ENCODE data around the gene CCKAR. TPM values are rescaled to one million over a fixed set of nuclear protein-coding genes. Genes with fewer than 3 reads are reported as not detected.

The CCKAR gene
- total and polyA plus RNA-seq, 10 of the 15 experiments (the other 5 are each of a cell fraction or from before 2014, with no cell fraction given), result not detected

DNA sequence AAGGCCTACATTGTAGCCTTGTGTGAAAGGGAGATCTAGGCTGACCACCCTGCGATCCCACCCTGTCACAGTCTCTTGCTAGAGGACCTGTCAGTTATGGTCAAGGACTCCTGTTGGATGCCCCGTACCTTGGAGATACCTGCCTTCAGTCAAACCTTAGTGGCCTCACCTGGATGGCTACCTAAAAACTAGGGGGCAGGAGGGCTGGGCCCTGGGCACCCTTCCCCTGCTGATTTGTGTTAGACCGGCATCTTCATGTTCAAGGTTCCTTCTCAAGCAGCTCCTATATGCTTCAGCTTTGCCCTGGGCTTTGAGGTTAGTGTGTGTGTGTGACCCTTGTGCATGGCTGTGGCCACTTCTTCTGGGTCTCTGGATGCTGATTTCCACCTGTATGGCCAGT, 35.3 kb downstream of the CCKAR start:
- Histone ChIP-seq H2AFZ (ENCODE audit: control insufficient read depth, low read depth, low read length) (no peak overlapping the region), H3K4me2 (ENCODE audit: control insufficient read depth, insufficient read depth) (no peak overlapping the region), H3K9me3 (replicated peaks; ENCODE audit: control insufficient read depth, insufficient read depth, low read length) (no peaks in the 10 kb centered on the region), H3K27me3 (replicated peaks in 1 of 2; ENCODE audit: control insufficient read depth in 2 of 2, insufficient read depth in 2 of 2, low read length in 1 of 2) (no peaks in the 10 kb centered on the region), H3K4me3 (no peak overlapping the region), H3K36me3 (ENCODE audit: control insufficient read depth in 2 of 2, insufficient read depth in 2 of 2, low read length in 1 of 2) (no peaks in the 10 kb centered on the region), H4K20me1 (ENCODE audit: control insufficient read depth, insufficient read depth) (no peaks in the 10 kb centered on the region), H3K27ac (ENCODE audit: control insufficient read depth, insufficient read depth) (no peak overlapping the region), H3K4me1 (ENCODE audit: control insufficient read depth, insufficient read depth, low read length) (no peaks in the 10 kb centered on the region; the same call in 1 of the 2 replicates), H3K79me2 (ENCODE audit: control insufficient read depth, insufficient read depth, low read length) (no peaks in the 10 kb centered on the region), H3K9ac (ENCODE audit: control insufficient read depth, insufficient read depth, low read length) (no peak overlapping the region)
- ChIA-PET RAD21 (ENCODE audit: unreplicated experiment) (no interaction called here), SMC1A (ENCODE audit: uncharacterized antibody, unreplicated experiment) (interaction anchor here (0.5 kb wide), 1 partner anchor 378 kb away, joined by 3 read pairs; no protein-coding TSS in a partner anchor), POLR2A (no interaction called here), CTCF (no interaction called here)
- ATAC-seq (no peak), FAIRE-seq (no peak), DNase-seq (ENCODE audit: low read depth, low spot score) (no peak)
- no peak for TF ChIP-seq TAF1 (IDR thresholded peaks at IDR 0.05; ENCODE audit: borderline replicate concordance, low read depth, low read length)
- no peak for TF ChIP-seq IRF4 (IDR thresholded peaks at IDR 0.05; ENCODE audit: low read depth, low read length)
- TF ChIP-seq, protein P1, sequence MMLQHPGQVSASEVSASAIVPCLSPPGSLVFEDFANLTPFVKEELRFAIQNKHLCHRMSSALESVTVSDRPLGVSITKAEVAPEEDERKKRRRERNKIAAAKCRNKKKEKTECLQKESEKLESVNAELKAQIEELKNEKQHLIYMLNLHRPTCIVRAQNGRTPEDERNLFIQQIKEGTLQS (IDR thresholded peaks at IDR 0.05; ENCODE audit: borderline replicate concordance, extremely low read depth, low read depth, low read length), result no peak
- in situ Hi-C loops (cut with MboI) (loop anchor here (5.0 kb wide), 1 partner anchor 552 kb away; no protein-coding TSS in a partner anchor), intact Hi-C loops (cut with micrococcal nuclease; ENCODE audit: unreplicated experiment) (loop anchor here (5.0 kb wide), 1 partner anchor 407 kb away; the partner anchor contains the start of gene STIM2)
- BruUV-seq (replicated peaks), result no TSS peak
- WGBS (ENCODE audit: insufficient coverage, insufficient replicate concordance, low lambda C conversion rate, missing lambda C conversion rate), result 38% methylated on average over 3 of the region's 3 CpGs

GRCh38 chr4:26452565-26453531, 37.4 kb downstream of the CCKAR start:
- Histone ChIP-seq H3K4me1 (ENCODE audit: control insufficient read depth, insufficient read depth, low read length) (no peaks in the 10 kb centered on the region), H2AFZ (ENCODE audit: control insufficient read depth, low read depth, low read length) (no peak overlapping the region), H3K9ac (ENCODE audit: control insufficient read depth, insufficient read depth, low read length) (no peak overlapping the region), H3K4me2 (ENCODE audit: control insufficient read depth, insufficient read depth) (no peak overlapping the region), H3K36me3 (ENCODE audit: control insufficient read depth in 2 of 2, insufficient read depth in 2 of 2, low read length in 1 of 2) (no peaks in the 10 kb centered on the region), H3K4me3 (no peak overlapping the region), H3K27me3 (replicated peaks in 1 of 2; ENCODE audit: control insufficient read depth in 2 of 2, insufficient read depth in 2 of 2, low read length in 1 of 2) (no peaks in the 10 kb centered on the region), H4K20me1 (ENCODE audit: control insufficient read depth, insufficient read depth) (no peaks in the 10 kb centered on the region), H3K79me2 (ENCODE audit: control insufficient read depth, insufficient read depth, low read length) (no peaks in the 10 kb centered on the region), H3K27ac (ENCODE audit: control insufficient read depth, insufficient read depth) (no peak overlapping the region), H3K9me3 (replicated peaks; ENCODE audit: control insufficient read depth, insufficient read depth, low read length) (no peaks in the 10 kb centered on the region)
- no TSS peak for BruUV-seq (replicated peaks)
- RAD21 ChIA-PET (ENCODE audit: unreplicated experiment), result interaction anchor here (1.8 kb wide), 1 partner anchor 558 kb away, joined by 5 read pairs; no protein-coding TSS in a partner anchor
- DNase-seq (ENCODE audit: low read depth, low spot score) (no peak), ATAC-seq (no peak), FAIRE-seq (no peak)
- CTCF ChIA-PET, result interaction anchor here (1.2 kb wide), 1 partner anchor 8 kb away, joined by 5 read pairs; no protein-coding TSS in a partner anchor
- intact Hi-C loops (cut with micrococcal nuclease; ENCODE audit: unreplicated experiment), result no loop called here
- in situ Hi-C loops (cut with MboI), result no loop called here
- SMC1A ChIA-PET (ENCODE audit: uncharacterized antibody, unreplicated experiment), result interaction anchor here (1.0 to 1.5 kb wide), 3 partner anchors 10 to 556 kb away, joined by 3 to 8 read pairs (median 8); no protein-coding TSS in a partner anchor
- POLR2A ChIA-PET, result no interaction called here
- 59% methylated on average over 15 of the region's 15 CpGs for WGBS (ENCODE audit: insufficient coverage, insufficient replicate concordance, low lambda C conversion rate, missing lambda C conversion rate)
- TF ChIP-seq CEBPZ (IDR thresholded peaks at IDR 0.05; ENCODE audit: low read depth, low read length) (no peak), FOS (IDR thresholded peaks at IDR 0.05; ENCODE audit: borderline replicate concordance, extremely low read depth, insufficient read length) (no peak), MEF2A (IDR thresholded peaks at IDR 0.05; ENCODE audit: insufficient read depth, low read depth, low read length) (no peak), TCF3 (IDR thresholded peaks at IDR 0.05; ENCODE audit: borderline replicate concordance, insufficient read depth, low read depth, low read length) (no peak), CBX3 (IDR thresholded peaks at IDR 0.05; ENCODE audit: borderline replicate concordance, low read depth) (no peak), ESRRA (IDR thresholded peaks at IDR 0.05; ENCODE audit: low read length) (no peak)

All from GM12878 (cell line).